GM13976 (cell line): Measurements from ENCODE around the gene ATXN1.

Experiments used
- DNase-seq: peaks from one replicate; pipeline ENCODE4 v3.0.0; 2012; ENCODE audit warnings: low spot score
- CTCF ChIP-seq: IDR thresholded peaks from 2 replicates; pipeline ENCODE4 v1.5.1; 2012; ENCODE audit warnings: borderline replicate concordance, mild to moderate bottlenecking; ENCODE audit not compliant: insufficient read depth; ENCODE audit errors: extremely low read depth, missing control alignments, control extremely low read depth
- in situ Hi-C: fragments of 300-500 bp; cut with MboI; formaldehyde crosslinking; loops from one replicate; pipeline ENCODE4 v1.12.0; 2022; ENCODE audit warnings: low sequenced_read_pairs, mixed read lengths, inconsistent platforms; ENCODE audit not compliant: unreplicated experiment

ATXN1 gene

GRCh38 chr6:16676376-16676775 is 84.9 kb downstream of the ATXN1 start:
- TF ChIP-seq CTCF: no peak
- DNase-seq: no peak
- in situ Hi-C loops: no loop called here

GRCh38 chr6:16674801-16675392 is 86.4 kb downstream of the ATXN1 start:
- DNase-seq: no peak
- in situ Hi-C loops: no loop called here
- TF ChIP-seq CTCF: no peak

DNA sequence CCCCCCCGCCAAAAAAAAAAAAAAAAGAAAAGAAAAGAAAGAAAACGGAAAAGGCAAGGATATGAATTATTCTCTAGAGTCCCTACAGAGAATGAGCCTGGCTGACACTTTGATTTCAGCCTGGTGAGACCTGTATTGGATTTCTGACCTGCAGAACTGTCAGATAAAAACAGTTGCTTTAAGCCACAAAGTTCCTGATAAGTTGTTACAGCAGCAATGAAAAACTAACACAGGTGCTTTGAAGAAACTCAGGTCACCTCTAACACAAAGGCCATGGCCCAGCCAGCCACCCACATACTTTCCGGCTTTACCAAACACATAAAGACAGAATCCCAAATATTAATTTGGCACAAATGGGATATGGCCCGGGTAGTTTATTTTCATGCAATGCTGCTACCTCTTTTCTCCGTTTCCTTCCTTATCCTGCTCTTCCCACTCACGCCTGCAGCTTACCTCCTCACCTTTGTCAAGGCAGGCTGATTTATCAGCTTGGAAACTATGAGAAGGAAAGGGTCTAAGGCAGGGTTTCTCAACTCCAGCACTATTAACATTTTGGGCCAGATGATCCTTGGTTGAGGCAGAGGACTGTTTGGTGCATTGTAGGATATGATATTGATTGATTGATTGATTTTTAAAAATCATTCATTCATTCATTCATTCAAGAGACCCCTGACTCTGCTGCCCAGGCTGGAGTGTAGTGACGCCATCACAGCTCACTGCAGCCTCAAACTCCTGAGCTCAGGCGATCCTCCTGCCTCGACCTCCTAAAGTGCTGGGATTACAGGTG is 88.1 kb downstream of the ATXN1 start:
- TF ChIP-seq CTCF: no peak
- DNase-seq: no peak
- in situ Hi-C loops: no loop called here

GRCh38 chr6:16671302-16672289 is 89.7 kb downstream of the ATXN1 start:
- no peak for DNase-seq
- TF ChIP-seq CTCF: no peak
- in situ Hi-C loops: no loop called here

GRCh38 chr6:16670617-16671051 is 90.6 kb downstream of the ATXN1 start:
- no peak for DNase-seq
- in situ Hi-C loops: no loop called here
- no peak for TF ChIP-seq CTCF

DNA sequence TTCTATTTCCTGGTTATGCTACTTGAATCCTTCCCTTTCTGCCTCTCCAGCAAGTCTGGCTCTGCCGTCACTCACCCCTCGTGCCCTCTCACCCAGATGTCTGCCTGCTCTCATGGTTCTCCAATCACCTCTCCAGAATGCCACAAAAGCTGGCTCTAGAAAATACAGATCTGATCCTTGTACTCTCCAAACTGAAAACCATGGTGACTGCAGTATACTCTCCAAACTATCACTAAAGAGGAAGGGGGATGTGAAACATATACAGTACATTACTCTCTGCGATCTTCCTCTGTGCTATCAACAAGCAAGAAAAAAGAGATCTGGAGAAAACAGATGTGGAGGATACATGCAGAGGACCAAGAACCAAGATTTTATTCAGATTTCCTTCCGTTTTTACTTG is 91.1 kb downstream of the ATXN1 start:
- no peak for TF ChIP-seq CTCF
- DNase-seq: no peak
- in situ Hi-C loops: no loop called here
